SU-DHL-6 (cell line): ENCODE measurements around the gene ASCC2.

ENCODE experiments used
- H2AFZ ChIP-seq: fragments of 200-600 bp; sonication (generic); 2 replicates; pipeline ENCODE4 v1.6.1; 2014; ENCODE audit warnings: low read depth, mild to moderate bottlenecking, moderate library complexity, mixed read lengths, antibody characterized with exemption, low read length; ENCODE audit not compliant: severe bottlenecking
- H3F3A ChIP-seq: fragments of 200-600 bp; shearing (Covaris generic); 2 replicates; pipeline ENCODE4 v1.6.0; 2016; ENCODE audit warnings: antibody characterized with exemption, mild to moderate bottlenecking; ENCODE audit not compliant: insufficient read depth
- H3K27ac ChIP-seq: fragments of 200-600 bp; sonication (generic); 2 replicates; pipeline ENCODE4 v1.5.1; 2016; ENCODE audit warnings: low read depth, mild to moderate bottlenecking, low read length, moderate library complexity, mixed read lengths
- H3K27me3 ChIP-seq: fragments of 200-600 bp; sonication (generic), shearing (Covaris generic); 2 replicates; pipeline ENCODE4 v1.6.0; 2014; ENCODE audit warnings: mild to moderate bottlenecking, low read length
- H3K36me3 ChIP-seq: fragments of 200-600 bp; sonication (generic); 2 replicates; pipeline ENCODE4 v1.6.1; 2014; ENCODE audit warnings: mild to moderate bottlenecking, low read length, mixed read lengths
- H3K4me2 ChIP-seq: fragments of 300-600, 200-600 bp; shearing (Covaris generic), sonication (generic); 2 replicates; pipeline ENCODE4 v1.6.0; 2014; ENCODE audit warnings: low read length, low read depth, mild to moderate bottlenecking; ENCODE audit not compliant: poor library complexity, severe bottlenecking
- H3K4me3 ChIP-seq: fragments of 200-600 bp; sonication (generic); 2 replicates; pipeline ENCODE4 v1.5.1; 2014; ENCODE audit warnings: antibody characterized with exemption, low read length, mild to moderate bottlenecking, mixed read lengths; ENCODE audit not compliant: insufficient read depth, poor library complexity, severe bottlenecking
- H3K79me2 ChIP-seq: fragments of 200-600 bp; sonication (generic); 2 replicates; pipeline ENCODE4 v1.6.1; 2014; ENCODE audit warnings: mild to moderate bottlenecking, low read length, moderate library complexity; ENCODE audit not compliant: insufficient read depth
- H3K9ac ChIP-seq: fragments of 200-600 bp; sonication (generic); 2 replicates; pipeline ENCODE4 v1.7.0; 2014; ENCODE audit warnings: mild to moderate bottlenecking, low read length
- H3K9me2 ChIP-seq: fragments of 200-600 bp; sonication (generic); replicated peaks from 2 replicates; pipeline ENCODE4 v1.6.1; 2014; ENCODE audit warnings: low read length; ENCODE audit not compliant: insufficient read depth
- H3K9me3 ChIP-seq: fragments of 200-600 bp; sonication (generic); 2 replicates; pipeline ENCODE4 v1.6.1; 2014; ENCODE audit warnings: low read length, mixed read lengths; ENCODE audit not compliant: insufficient read depth
- H4K20me1 ChIP-seq: fragments of 200-600 bp; sonication (generic); 2 replicates; pipeline ENCODE4 v1.6.1; 2014; ENCODE audit warnings: low read depth, mild to moderate bottlenecking, antibody characterized with exemption, low read length, moderate library complexity, mixed read lengths
- CTCF ChIP-seq: fragments of 200-600 bp; sonication (generic); IDR thresholded peaks from one replicate; pipeline ENCODE4 v1.5.1; 2017; ENCODE audit warnings: antibody characterized with exemption, mild to moderate bottlenecking, low read length, moderate library complexity; ENCODE audit not compliant: insufficient read depth, poor library complexity, severe bottlenecking
- EZH2phosphoT487 ChIP-seq: fragments of 200-600 bp; sonication (generic), shearing (Covaris generic); conservative IDR thresholded peaks from 2 replicates; pipeline ENCODE4 v1.6.1; 2018; ENCODE audit warnings: mild to moderate bottlenecking, antibody characterized with exemption, low read length, moderate library complexity, mixed read lengths

The ASCC2 gene

GRCh38 chr22:29741926-29742325, 96.1 kb downstream of the ASCC2 start:
- Histone ChIP-seq H3K9ac (no peak overlapping the region), H2AFZ (no peak overlapping the region), H3F3A (no peaks in the 10 kb centered on the region), H3K27me3 (no peaks in the 10 kb centered on the region), H3K36me3 (no peaks in the 10 kb centered on the region), H4K20me1 (no peaks in the 10 kb centered on the region), H3K9me3 (no peaks in the 10 kb centered on the region), H3K79me2 (no peaks in the 10 kb centered on the region), H3K9me2 (no peaks in the 10 kb centered on the region), H3K4me2 (no peak overlapping the region), H3K4me3 (no peak overlapping the region), H3K27ac (no peak overlapping the region)
- TF ChIP-seq EZH2phosphoT487 (no peak), CTCF (no peak)

GRCh38 chr22:29740216-29740615, 97.9 kb downstream of the ASCC2 start:
- no peaks in the 10 kb centered on the region for H3K9me3 ChIP-seq
- H3K79me2 ChIP-seq, result no peaks in the 10 kb centered on the region
- H2AFZ ChIP-seq, result no peak overlapping the region
- no peaks in the 10 kb centered on the region for H4K20me1 ChIP-seq
- no peak overlapping the region for H3K4me3 ChIP-seq
- no peak overlapping the region for H3K27ac ChIP-seq
- TF ChIP-seq CTCF (no peak), EZH2phosphoT487 (no peak)
- no peak overlapping the region for H3K9ac ChIP-seq
- no peaks in the 10 kb centered on the region for H3K36me3 ChIP-seq
- H3K27me3 ChIP-seq, result no peaks in the 10 kb centered on the region
- H3K4me2 ChIP-seq, result no peak overlapping the region
- H3K9me2 ChIP-seq, result no peaks in the 10 kb centered on the region
- H3F3A ChIP-seq, result no peaks in the 10 kb centered on the region; the same call in 1 of the 2 replicates

DNA sequence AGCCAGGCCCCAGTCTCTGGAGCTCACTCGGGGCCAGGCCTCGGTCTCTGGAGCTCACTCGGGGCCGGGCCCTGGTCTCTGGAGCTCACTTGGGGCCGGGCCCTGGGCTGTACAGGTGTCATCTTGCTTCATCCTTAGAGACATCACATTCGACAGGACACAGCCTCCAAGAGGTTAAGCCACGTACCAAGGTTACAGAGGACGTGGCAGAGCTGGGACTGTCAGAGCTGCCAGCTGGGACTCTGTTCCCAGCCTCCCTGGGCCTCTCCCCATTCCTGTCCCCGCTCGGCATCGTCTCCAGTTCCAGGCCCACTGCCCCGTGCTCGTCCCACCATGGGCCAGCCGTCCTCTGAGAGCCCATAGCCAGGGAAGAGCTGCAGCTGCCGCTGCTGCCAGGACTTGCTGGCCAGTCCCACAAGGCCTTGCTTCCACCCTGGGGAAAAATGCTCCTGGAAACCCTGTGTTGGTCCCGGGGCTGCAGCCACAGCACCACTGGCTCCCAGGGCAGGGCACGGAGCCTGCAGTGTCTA, 98.7 kb downstream of the ASCC2 start:
- no peak overlapping the region for H3K9ac ChIP-seq
- no peaks in the 10 kb centered on the region; the same call in 1 of the 2 replicates for H3F3A ChIP-seq
- no peak overlapping the region for H3K4me2 ChIP-seq
- no peak overlapping the region for H3K4me3 ChIP-seq
- H2AFZ ChIP-seq, result no peak overlapping the region
- no peak overlapping the region for H3K27ac ChIP-seq
- H3K9me3 ChIP-seq, result no peaks in the 10 kb centered on the region
- H4K20me1 ChIP-seq, result no peaks in the 10 kb centered on the region
- TF ChIP-seq CTCF (no peak), EZH2phosphoT487 (no peak)
- H3K79me2 ChIP-seq, result no peaks in the 10 kb centered on the region
- H3K36me3 ChIP-seq, result no peaks in the 10 kb centered on the region
- H3K27me3 ChIP-seq, result no peaks in the 10 kb centered on the region
- no peaks in the 10 kb centered on the region for H3K9me2 ChIP-seq
